Panc1 (cell line): ENCODE results near the gene SWAP70. TPM values are rescaled to one million over a fixed set of nuclear protein-coding genes. Genes with fewer than 3 reads are reported as not detected.

Experiments
- ATAC-seq: fragments of 200-7000 bp; cut with Tn5 transposase; 2 replicates; pipeline ENCODE4 v1.9.1; 2020; ENCODE audit warnings: mild to moderate bottlenecking, moderate library complexity
- BruUV-seq: library from RNA; stranded (reverse); fragments of 400-500 nt; replicated peaks from 2 replicates; lab custom pipeline; 2021; lab: Mats Ljungman, UMichigan
- CTCF ChIA-PET: fragments of 300-600 bp; sonication (Branson Sonifier 250); formaldehyde crosslinking; loops from one replicate; lab custom pipeline; 2022; ENCODE audit warnings: antibody characterized with exemption; lab: Charles Lee
- POLR2A ChIA-PET: fragments of 300-600 bp; sonication (Branson Sonifier 250); formaldehyde crosslinking; loops from one replicate; lab custom pipeline; 2022; ENCODE audit warnings: antibody characterized with exemption; lab: Charles Lee
- DNase-seq: peaks from one replicate; pipeline ENCODE4 v3.0.0-alpha.2; 2010; ENCODE audit warnings: low read depth, low spot score
- H3K27ac ChIP-seq: 2 replicates; pipeline ENCODE4 v1.5.1; 2011; ENCODE audit warnings: mild to moderate bottlenecking, low read length, inconsistent platforms
- H3K27me3 ChIP-seq: fragments of 200-500 bp; sonication (Bioruptor generic); 2 replicates; pipeline ENCODE4 v1.6.0; 2014; ENCODE audit warnings: low read length, inconsistent platforms; ENCODE audit not compliant: control insufficient read depth, insufficient read depth
- H3K36me3 ChIP-seq: fragments of 200-500 bp; sonication (Bioruptor generic); 2 replicates; pipeline ENCODE4 v1.5.1; 2014; ENCODE audit warnings: inconsistent platforms, mild to moderate bottlenecking, low read length, moderate library complexity; ENCODE audit not compliant: control insufficient read depth, insufficient read depth
- H3K4me1 ChIP-seq: 2 replicates; pipeline ENCODE4 v1.5.1; 2011; ENCODE audit warnings: inconsistent platforms, mild to moderate bottlenecking, low read length, moderate library complexity; ENCODE audit not compliant: control insufficient read depth, insufficient read depth
- H3K4me3 ChIP-seq, 2 experiments: 2 replicates each; pipeline ENCODE4 v1.5.1; 2011 to 2012; ENCODE audit warnings: low read depth in 2 of 2, low read length in 2 of 2, mild to moderate bottlenecking in 2 of 2, inconsistent platforms in 1 of 2, moderate library complexity in 1 of 2
- H3K9me3 ChIP-seq: fragments of 200-500 bp; sonication (Bioruptor generic); 2 replicates; pipeline ENCODE4 v1.5.1; 2014; ENCODE audit warnings: low read depth, mild to moderate bottlenecking, inconsistent platforms, low read length, moderate library complexity; ENCODE audit not compliant: control insufficient read depth, insufficient read depth
- CTCF ChIP-seq: fragments of 450-650 bp; IDR thresholded peaks from 2 replicates; pipeline ENCODE4 v1.5.1; 2017; ENCODE audit warnings: mild to moderate bottlenecking
- POLR2AphosphoS5 ChIP-seq: IDR thresholded peaks from 2 replicates; pipeline ENCODE4 v1.6.1; 2012; ENCODE audit warnings: mild to moderate bottlenecking, low read depth, low read length, moderate library complexity
- SIN3A ChIP-seq: IDR thresholded peaks from 2 replicates; pipeline ENCODE4 v1.6.1; 2012; ENCODE audit warnings: low read depth, mild to moderate bottlenecking, low read length, moderate library complexity, borderline replicate concordance; ENCODE audit not compliant: insufficient read depth
- TCF7L2 ChIP-seq: IDR thresholded peaks from 2 replicates; pipeline ENCODE4 v1.6.1; 2011; ENCODE audit warnings: mild to moderate bottlenecking, low read depth, low read length, inconsistent platforms
- in situ Hi-C: cut with HindIII; loops from 2 replicates; pipeline ENCODE4 v1.10.0; 2016; ENCODE audit warnings: low sequenced_read_pairs, low pct_unique_long_range_greater_than_20kb
- intact Hi-C: fragments of 100-400 bp; cut with micrococcal nuclease; formaldehyde crosslinking; loops from one replicate; pipeline ENCODE4 v1.10.0; 2022; ENCODE audit not compliant: unreplicated experiment
- total RNA-seq: library from RNA; stranded (reverse); gene quantifications from one replicate; pipeline ENCODE4 v1.2.1, GENCODE V29; 2021; ENCODE audit not compliant: unreplicated experiment
- TF ChIP-seq, protein P1 (sequence below), 2 experiments: IDR thresholded peaks; 2 replicates each; pipeline ENCODE4 v1.6.1; 2011 to 2012; ENCODE audit warnings: low read depth in 2 of 2, control low read depth in 1 of 2, low read length in 1 of 2, mild to moderate bottlenecking in 1 of 2, moderate library complexity in 1 of 2; ENCODE audit not compliant: insufficient read depth in 1 of 2

SWAP70 gene
- total RNA-seq, 1 experiment from 2014 or later: 96.0 TPM

DNA sequence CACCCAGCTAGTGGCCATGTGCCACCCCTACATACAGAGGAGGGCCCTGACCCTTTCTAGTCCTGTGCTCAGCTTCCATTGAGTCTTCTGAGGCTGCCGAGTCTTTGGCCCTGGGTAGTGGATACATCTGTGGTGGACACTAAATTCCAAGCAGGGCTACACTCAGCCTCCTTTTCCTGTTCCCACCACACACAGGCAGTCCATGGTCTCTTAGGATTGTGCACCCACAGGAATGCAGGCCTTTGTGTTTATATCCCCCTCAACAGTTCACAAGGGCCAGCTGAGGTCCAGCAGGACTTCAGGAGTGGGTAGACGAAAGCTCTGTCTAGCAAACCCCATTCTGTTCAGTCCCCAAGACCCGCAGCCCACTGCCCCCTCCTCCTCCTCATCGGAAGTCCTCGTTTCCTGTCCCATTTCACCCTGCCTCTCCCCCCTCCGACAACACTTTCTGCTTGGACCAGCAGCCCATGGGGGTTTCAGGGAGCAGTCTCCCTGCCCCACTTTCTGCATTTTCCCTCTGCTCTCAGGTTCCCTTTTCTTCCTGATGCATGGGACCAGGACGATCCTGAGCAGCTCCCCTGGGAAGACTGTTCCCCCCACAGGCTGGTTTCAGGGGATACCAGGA lies 91.8 kb downstream of the SWAP70 start:
- H3K9me3 ChIP-seq: no peaks in the 10 kb centered on the region
- peak overlapping the region; percentile 97 for H3K27ac ChIP-seq
- ATAC-seq (no peak), DNase-seq (no peak)
- H3K27me3 ChIP-seq: no peaks in the 10 kb centered on the region
- intact Hi-C loops (loop anchor here (5.0 to 10.0 kb wide), 7 partner anchors 107 to 982 kb away; partner anchors contain the start of gene ADM), in situ Hi-C loops (no loop called here)
- H3K36me3 ChIP-seq: peaks cover 14% of the 10 kb centered on the region
- ChIA-PET POLR2A (interaction anchor here (0.6 to 0.7 kb wide), 2 partner anchors 294 to 552 kb away, joined by 3 to 6 read pairs; no protein-coding TSS in a partner anchor), CTCF (no interaction called here)
- H3K4me3 ChIP-seq: no peak overlapping the region
- peaks cover 85% of the 10 kb centered on the region for H3K4me1 ChIP-seq
- no peak for TF ChIP-seq CTCF
- peak; percentile 17; the same call in 1 of the 2 replicates for TF ChIP-seq POLR2AphosphoS5
- no TSS peak for BruUV-seq

- in situ Hi-C loops: no loop called here
- H3K27me3 ChIP-seq: no peaks in the 10 kb centered on the region
- H3K4me3 ChIP-seq: no peak overlapping the region
- ChIA-PET CTCF (no interaction called here), POLR2A (no interaction called here)
- intact Hi-C loops: loop anchor here (5.0 to 10.0 kb wide), 7 partner anchors 106 to 981 kb away; partner anchors contain the start of gene ADM
- H3K27ac ChIP-seq: peak overlapping the region; percentile 97
- H3K36me3 ChIP-seq: peaks cover 7% of the 10 kb centered on the region; the same call in 1 of the 2 replicates
- no peak for ATAC-seq
- TF ChIP-seq, protein P1, sequence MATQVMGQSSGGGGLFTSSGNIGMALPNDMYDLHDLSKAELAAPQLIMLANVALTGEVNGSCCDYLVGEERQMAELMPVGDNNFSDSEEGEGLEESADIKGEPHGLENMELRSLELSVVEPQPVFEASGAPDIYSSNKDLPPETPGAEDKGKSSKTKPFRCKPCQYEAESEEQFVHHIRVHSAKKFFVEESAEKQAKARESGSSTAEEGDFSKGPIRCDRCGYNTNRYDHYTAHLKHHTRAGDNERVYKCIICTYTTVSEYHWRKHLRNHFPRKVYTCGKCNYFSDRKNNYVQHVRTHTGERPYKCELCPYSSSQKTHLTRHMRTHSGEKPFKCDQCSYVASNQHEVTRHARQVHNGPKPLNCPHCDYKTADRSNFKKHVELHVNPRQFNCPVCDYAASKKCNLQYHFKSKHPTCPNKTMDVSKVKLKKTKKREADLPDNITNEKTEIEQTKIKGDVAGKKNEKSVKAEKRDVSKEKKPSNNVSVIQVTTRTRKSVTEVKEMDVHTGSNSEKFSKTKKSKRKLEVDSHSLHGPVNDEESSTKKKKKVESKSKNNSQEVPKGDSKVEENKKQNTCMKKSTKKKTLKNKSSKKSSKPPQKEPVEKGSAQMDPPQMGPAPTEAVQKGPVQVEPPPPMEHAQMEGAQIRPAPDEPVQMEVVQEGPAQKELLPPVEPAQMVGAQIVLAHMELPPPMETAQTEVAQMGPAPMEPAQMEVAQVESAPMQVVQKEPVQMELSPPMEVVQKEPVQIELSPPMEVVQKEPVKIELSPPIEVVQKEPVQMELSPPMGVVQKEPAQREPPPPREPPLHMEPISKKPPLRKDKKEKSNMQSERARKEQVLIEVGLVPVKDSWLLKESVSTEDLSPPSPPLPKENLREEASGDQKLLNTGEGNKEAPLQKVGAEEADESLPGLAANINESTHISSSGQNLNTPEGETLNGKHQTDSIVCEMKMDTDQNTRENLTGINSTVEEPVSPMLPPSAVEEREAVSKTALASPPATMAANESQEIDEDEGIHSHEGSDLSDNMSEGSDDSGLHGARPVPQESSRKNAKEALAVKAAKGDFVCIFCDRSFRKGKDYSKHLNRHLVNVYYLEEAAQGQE (IDR thresholded peaks at IDR 0.05; ENCODE audit: insufficient read depth in 1 of 2, low read depth in 2 of 2, low read length in 1 of 2): no peak
- TF ChIP-seq SIN3A: no peak
- no peak for TF ChIP-seq POLR2AphosphoS5
- TF ChIP-seq CTCF: no peak
- TF ChIP-seq TCF7L2: no peak
- no TSS peak for BruUV-seq
- DNase-seq: no peak
- H3K9me3 ChIP-seq: no peaks in the 10 kb centered on the region
- H3K4me1 ChIP-seq: peaks cover 89% of the 10 kb centered on the region
Measured at GRCh38 chr11:9756461-9756860, 92.6 kb downstream of the SWAP70 start.
